Central memory CD4-positive, alpha-beta T cell (primary cell): ENCODE measurements around the gene LRP2.
"Not testable (repeated sequence)": the region's sequence is repeated elsewhere in the genome, so short reads cannot be mapped to it uniquely, and the experiment has no call there.

Experiments used
- DNase-seq: peaks from one replicate; pipeline ENCODE4 v3.0.0; 2022

Gene LRP2

DNA sequence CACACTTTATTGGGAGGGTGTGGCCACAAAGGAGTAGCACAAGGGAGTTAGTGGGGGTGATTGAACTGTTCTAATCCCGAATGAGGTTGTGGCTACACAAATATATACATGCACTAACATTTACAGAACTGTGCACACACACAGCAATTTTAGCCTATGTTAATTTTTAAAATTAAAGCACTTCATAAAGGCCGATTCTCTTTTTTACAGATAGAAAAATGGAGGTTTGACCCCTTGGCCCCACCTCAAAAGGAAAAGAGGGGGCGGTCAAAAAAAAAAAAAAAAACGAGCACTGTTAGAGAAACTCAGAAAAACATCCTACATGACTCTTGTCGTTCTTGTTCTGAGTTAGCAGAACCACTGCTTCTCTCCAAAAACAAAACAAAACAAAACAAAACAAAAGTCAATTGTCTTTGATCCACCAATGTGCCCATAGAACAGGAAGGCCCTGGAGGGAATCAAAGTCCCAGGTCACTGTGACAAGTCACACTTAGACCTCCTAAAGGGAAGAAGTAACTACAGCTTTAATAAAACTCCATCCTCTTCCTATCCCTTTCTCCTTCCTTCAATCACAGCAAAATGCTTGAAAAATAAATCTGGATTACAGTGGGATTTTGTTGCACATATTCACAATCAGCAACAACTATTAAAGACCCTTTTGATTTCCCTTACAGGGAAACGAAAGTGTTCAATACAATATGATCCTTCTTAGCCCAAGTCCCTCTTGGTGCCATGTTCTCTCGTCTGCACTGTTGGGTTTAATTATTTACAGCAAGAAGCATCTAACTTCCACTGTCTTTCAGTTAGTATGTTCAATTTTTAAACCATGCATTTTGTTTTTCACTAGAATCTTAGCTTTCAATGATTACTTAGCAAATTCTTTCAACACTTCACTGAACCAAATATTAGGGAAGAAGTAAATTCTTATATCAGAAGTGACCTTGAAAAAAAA, 16.6 kb downstream of the LRP2 start:
- DNase-seq, result no peak

DNA sequence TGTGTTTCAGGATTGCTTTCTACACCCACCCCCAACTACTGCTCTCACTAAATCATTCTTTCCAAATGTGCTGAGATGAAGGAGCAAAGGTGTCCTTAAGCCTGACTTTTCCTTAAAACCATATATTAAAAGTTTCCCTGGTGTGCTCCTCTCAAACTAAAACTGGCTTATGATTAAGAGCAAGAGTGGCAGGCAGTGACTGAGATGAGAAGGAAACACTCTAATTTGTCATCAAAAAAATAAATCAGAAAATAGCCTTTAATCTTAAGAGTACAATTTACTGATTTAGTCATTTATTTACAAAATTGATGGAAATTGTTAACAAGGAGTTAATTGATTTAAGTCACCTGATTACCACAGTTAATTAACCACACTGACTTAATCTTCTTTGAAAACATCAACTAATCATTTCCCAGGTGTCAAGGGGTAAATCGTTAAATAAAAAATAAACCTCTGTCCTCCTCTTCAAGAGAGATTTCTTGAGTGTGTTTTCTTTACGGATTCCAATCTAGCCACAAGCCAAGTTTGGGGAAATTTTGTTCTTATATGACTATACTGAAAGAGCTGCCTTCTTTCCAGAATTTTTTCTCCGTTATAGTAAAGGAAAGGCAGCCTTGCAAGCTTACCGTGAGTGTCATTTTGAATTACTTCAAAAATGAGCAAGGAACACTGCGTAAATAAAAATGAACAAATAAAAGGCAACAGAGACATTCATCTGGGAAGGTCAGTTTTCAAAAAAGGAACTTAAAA, 17.4 kb downstream of the LRP2 start:
- no peak for DNase-seq

DNA sequence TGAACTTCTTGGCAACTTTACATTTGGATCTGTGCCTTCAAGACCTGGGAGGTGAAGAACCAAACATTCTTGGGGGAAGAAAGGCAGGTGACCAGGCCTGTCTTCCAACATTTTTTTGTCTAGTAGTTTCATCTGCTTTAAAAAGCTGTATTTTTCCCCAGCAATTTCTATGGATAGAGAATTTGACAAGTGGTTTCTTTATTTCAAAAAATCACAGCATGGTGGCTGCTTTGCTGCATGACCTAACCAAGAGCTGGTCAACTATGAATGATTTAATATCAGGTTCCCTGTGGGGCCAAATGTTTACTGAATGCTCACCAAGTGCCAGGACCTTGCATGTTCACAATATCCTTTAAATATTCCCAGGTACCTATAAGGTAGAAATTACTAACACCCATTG, 19.1 kb downstream of the LRP2 start:
- DNase-seq, result no peak

DNA sequence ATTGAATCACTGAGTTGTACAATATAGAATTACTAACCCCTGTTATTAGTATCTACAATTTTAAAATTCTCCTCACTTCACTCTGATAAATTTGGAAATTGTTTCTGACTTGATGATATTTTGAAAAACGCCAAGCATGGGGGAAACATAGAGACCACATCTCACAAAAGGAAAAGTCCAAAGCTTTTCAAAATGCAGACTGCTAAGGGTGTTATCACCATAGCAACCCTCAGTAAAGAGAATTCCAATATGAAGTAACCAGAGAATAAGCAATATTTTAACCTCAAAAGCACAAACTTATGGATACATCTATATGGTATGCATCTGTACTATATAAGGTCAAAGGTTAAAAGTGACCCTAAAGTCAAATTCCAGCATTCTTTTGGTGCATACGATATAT, 22.7 kb downstream of the LRP2 start:
- no peak for DNase-seq

DNA sequence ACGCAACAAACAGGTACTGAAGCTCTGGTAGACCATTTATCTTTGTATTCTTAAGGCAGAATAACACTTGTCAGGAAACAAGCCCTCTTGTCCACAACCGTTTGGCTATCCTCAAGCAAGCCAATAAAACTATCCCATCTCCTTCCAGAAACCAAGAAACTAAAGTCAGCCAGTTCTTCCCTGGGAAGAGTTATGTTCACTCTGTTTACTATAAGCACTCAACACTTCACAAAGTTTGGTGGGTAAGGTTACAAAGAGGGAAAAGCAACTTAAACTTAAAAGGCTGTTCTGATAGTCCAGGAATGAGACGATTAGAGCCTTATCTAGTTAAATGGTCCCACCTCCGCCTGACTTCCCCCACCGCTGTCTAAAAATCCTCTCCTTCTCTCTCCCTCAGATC, 25.6 kb downstream of the LRP2 start:
- DNase-seq, result no peak

DNA sequence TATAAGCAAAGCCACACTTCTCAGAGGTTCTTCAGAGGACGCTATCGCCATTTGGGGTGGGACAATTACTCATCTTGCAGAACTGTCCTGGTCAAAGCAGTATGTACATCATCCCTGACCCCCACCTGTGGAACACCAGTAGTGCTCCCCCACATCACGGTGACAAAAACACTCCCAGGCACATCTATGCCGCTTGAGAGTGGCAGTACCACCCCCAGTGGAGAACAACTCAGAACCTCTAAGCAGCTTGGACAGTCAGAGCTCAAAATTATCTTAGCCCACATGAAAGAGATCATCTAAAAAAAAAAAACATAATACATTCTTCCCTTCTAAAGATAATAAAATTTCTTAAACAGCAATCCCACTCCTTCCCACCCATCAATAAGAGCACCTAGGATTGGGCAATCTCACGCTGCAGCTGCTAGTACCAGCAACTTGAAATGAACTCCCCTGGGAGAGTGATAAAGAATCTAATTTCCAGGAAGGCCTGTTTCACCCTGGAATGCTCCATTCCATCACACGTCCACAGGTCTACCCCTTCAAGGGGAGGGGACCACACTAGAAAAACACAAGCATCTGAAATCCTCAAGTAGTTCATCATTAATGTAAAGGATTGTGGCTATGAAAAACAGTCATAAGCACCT, 31.7 kb downstream of the LRP2 start:
- DNase-seq, result no peak

DNA sequence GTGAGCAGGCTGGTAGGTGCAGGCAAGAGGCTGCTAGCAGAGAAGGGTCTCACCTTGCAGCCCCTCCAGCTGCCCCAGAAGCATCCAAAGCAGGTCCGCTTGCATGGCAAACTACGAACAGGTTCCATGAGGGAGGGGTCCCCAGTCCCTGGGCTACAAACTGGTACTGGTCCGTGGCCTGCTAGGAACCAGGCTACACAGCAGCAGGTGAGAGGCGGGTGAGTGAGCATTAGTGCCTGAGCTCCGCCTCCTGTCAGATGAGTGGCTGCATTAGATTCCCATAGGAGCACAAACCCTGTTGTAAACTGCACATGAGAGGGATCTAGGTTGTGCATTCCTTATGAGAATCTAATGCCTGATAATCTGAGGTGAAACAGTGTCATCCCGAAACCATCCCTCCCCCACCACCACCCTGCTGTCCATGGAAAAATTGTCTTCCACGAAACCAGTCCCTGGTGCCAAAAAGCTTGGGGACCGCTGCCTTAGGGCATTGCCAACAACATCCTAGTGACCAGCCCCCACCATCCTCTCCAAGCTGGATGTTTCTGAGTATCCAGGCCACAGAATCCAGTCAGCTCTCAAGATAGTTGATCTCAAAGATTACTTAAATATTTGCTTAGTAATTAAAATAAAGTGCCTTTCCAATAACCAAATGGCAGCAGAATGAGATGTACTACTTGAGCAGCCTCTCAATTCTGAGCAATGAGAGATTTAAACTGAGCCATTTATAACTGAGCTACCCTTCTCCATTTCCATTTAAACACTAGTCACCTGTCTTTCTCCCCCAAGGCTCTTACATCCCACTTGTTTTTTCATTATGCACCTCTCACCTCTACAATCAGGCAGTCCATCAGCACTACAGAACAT, 32.4 kb downstream of the LRP2 start:
- DNase-seq, result no peak

DNA sequence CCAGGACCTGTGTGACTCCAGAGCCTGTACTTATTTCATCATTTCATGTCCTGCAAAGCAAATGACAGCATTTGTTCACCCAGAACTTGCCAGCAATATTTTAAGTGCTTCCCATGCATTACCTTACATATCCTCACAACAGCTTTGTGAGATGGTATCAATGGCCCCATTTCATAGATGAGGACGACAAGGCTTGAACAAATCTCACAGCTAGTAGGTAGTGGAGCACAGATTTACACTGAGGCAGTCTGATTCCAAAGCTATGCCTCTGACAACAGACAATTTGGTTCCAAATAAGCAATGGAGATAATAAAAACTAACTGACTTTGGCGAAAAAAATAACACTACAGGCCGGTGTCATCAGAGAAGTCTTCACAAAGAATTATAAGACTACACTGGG, 33.5 kb downstream of the LRP2 start:
- DNase-seq, result no peak

DNA sequence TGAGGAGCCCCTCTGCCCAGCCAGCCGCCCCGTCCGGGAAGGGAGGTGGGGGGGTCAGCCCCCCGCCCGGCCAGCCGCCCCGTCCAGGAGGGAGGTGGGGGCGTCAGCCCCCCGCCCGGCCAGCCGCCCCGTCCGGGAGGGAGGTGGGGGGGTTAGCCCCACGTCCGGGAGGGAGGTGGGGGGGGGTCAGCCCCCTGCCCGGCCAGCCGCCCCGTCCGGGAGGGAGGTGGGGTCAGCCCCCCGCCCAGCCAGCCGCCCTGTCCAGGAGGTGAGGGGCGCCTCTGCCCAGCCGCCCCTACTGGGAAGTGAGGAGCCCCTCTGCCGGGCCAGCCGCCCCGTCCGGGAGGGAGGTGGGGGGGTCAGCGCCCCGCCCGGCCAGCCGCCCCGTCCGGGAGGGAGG, 34.5 kb downstream of the LRP2 start:
- not testable (repeated sequence) for DNase-seq

DNA sequence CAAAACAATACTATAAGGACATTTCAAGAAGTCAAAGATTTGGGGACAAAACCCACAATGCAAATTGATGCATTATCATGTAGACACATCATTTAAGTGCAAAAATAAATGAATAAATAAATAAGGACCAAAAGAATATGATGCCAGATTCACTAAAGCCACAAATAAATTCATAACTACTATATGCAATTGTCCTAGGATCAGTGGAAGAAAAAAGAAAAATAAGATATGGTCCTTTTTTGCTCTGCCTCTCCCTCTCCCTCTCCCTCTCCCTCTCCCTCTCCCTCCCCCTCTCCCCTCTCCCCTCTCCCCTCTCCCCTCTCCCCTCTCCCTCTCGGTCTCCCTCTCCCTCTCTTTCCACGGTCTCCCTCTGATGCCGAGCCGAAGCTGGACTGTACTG, 36.4 kb downstream of the LRP2 start:
- not testable (repeated sequence) for DNase-seq

DNA sequence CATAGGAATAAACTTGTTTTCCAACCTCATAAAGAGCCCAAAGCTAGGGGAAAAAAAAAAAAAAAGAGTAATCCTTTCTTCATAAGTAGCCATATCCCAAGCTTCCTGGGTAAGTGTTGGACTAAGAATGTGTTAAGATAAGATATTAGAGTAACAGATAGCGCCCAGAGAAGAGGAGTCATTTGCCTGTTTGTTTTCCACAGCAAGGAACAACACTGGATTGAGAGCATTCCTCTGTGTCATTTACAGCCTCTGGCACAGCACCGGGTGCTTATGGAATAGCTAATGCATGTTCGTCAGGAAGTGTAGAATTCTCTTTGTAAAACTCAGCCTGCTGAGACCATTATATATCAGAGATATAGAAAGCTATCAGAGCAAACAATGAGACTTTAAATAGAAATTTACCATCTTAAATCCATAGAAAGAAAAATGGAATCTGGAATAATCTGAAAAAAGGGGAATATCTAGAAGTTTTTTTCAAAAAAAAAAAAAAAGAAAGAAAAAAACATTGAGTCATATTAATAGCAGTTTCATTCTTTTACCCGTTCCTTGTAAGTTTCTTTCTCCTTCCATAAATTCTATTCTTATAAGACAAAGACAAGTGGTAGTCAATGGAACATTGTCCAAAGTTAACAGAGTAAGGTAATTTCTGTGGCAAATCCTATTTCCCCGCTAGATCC, 37.6 kb downstream of the LRP2 start:
- DNase-seq, result no peak

DNA sequence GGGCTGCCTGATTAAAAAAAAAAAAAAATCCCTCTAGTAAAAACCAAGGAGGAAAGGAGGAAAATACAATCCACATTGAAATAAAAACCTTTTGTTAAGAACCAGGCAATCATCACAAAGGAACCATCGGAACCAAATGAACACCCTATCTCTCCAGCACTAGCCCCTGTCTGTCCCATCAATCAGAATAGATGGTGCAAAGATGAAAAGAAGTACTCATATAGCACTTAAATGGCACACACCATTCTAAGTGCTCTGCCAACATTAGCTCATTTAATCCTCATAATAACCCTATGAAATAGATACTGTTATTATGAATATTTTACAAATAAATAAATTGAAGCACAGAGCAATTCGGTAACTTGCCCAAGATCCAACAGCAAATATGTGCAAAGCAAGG, 38.5 kb downstream of the LRP2 start:
- no peak for DNase-seq

DNA sequence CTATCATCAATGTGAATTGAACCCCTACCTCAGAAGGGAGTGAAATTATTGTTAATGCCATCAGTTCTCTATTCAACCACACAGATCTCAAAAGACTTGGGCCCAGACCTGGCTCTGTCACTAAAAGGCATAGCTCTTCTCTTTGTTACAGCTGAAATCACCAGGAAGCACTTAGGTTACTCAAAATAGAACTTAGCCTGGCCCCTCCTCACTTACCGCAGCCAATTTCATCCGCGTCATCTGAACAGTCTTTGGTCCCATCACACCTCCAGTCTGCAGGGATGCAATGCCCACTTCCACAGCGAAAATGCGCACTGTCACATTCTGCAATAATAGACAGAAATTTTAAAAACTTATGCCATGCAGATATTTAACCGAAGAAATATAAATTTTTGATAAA, 41.8 kb downstream of the LRP2 start:
- no peak for DNase-seq

DNA sequence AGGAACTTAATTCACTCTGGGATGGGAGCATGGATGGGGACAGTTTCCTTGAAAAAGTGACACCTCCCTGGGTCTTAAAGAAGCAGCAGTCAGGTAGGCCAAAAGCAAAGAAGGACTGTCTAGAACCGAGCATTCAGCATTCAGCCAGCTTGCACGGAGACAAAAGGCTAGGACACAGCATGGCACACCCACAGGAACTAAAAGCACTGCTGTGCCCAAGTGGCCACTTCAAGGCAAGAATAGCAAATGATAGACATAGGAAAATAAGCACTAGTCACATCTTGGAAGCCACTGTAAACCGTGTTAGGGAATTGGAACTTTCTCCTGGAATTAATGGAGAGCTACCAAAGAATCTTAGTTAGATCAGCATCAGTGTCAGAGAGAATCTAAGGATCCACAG, 47.0 kb downstream of the LRP2 start:
- no peak for DNase-seq

DNA sequence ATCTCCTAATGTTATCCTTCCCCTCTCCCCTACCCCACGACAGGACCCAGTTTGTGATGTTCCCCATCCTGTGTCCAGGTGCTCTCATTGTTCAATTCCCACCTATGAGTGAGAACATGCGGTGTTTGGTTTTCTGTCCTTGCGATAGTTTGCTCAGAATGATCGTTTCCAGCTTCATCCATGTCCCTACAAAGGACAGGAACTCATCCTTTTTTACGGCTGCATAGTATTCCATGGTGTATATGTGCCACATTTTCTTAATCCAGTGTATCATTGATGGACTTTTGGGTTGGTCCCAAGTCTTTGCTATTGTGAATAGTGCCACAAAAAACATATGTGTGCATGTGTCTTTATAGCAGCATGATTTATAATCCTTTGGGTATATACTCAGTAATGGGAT, 54.0 kb downstream of the LRP2 start:
- not testable (repeated sequence) for DNase-seq

DNA sequence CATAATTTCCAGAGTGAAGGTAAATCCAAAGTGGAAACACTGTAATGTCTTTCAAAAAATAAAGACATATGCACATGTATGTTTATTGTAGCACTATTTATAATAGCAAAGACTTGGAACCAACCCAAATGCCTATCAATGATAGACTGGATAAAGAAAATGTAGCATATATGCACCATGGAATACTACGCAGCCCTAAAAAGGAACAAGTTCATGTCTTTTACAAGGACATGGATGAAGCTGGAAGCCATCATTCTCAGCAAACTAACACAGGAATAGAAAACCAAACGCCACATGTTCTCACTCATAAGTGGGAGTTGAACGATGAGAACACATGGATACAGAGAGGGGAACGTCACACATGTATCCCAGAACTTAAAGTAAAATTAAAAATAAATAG, 57.6 kb downstream of the LRP2 start:
- not testable (repeated sequence) for DNase-seq

DNA sequence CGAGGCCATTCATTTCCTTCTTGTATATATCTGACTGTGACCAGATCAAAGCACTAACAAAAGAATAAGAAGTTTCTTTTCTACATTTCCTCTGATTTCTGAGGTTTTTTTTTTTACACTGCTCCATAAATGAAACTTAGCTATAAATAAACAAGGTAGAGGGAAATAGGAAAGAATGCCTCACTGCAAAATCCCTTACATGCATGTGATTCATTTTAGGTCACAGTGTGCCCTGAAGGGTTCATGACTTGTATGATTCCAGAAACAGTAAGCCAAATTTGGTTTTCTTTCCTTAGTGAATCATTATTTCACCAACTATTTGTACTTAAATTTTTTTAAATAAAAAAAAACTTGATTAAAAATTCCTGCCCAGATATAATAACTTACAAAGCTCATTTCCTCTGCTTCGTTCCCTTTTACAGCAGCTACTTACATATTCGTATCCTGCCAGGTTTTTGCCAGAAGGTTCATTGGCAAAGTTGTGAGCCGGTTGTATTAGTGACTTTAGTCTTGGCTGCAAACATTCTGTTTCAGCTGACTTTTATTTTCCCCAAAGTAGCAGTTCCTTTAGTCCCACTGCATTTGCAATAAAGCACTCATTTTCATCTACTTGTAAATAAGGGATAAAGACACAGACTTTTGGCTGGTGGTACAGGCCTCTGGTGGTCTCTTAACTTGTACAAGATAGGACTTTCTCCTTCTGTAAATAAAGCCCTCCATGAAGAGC, 58.6 kb downstream of the LRP2 start:
- no peak for DNase-seq

DNA sequence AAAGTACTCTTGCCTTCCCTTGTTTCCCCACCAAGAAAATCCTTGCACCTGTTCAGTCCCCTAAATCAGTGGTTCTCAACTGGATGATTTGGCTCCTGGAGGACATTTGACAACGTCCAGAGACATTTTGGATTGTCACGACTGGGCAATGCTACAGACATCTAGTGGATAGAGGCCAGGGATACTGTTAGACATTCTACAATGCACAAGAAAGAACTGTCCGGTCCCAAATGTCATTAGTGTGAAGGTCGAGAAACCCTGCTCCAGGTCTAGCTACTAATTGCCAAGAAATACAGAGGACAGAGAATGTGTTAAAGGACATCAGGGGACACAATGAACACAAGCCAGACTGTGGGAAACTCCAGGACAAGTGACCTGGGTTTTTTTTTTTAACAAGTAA, 60.0 kb downstream of the LRP2 start:
- DNase-seq, result no peak

DNA sequence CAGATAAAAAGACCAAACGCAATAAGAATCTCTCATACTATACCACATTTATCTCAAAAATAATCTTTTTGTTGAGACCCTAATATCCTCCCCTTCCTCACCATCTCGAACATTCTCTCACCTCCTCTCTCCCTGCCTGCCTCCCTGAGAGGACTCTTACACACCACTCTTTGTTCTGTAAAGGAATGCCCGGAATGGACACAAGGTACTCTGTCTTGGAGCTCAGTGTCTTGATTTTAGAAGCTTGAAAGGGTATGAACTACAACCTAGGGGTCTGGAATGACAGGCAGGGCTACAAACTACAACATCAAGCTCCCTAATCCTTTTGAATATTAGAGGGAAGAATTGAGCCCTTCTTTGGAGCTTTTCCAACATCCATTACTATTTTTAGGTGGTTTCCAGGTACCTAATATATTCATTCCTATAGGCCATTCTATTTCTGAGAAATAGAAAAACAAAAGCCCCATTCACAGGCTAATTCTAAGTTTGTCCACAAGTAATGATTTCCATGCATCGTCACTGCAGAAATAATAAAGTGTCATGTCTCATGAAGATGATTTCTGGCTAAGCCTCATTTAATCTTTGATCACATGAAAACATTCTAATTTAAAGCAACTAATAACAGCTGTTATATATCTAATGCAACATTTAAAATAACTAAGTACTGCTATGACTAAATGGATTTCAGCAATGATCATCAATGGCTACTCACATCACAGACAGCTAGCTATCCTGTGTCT, 60.6 kb downstream of the LRP2 start:
- no peak for DNase-seq
